Nucleus accumbens (tissue), 56 donors: Measurements from ENCODE around the gene SORCS2.

ENCODE experiments used
- DNase-seq, 56 donors: peaks; one replicate each; lab custom pipeline; 2025; lab: John Stamatoyannopoulos, UW

Gene SORCS2

DNA sequence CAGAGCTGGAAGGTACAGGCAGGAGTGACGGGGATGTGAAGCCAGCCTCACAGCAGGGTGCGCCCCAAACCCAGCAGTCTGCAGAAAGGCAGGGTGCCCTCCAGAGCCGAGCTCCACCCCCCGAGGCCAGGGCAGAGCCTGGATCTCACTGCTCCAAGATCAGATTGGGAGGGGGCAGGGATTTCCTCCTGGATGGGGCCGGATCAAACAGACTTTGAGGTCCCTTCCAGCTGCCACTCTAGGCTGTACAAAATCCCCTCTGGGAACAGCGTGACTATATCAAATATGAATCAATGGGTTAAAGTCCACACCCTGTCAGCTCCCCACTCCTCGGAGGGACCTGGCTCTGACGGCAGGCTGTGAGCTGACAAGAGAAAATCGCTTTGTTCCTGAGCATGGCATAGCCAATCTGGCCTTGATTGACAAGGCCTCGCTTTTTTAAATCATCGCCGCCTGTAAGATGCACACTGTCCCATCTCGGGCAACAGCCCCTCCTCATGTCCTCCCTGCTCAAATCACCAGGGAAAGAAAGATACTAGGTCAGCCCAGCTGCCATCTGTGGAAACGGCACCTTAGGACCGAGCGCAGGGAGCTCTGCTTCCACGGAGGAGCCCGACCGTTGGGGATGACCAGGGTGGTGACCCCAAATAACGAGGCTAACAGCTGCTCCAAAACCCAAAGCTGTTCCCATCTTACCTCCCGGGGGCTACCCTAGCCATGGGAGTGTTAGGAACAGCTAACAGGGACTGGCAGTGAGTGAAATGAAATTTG lies 202.5 kb downstream of the SORCS2 start:
- DNase-seq, result no peak

DNA sequence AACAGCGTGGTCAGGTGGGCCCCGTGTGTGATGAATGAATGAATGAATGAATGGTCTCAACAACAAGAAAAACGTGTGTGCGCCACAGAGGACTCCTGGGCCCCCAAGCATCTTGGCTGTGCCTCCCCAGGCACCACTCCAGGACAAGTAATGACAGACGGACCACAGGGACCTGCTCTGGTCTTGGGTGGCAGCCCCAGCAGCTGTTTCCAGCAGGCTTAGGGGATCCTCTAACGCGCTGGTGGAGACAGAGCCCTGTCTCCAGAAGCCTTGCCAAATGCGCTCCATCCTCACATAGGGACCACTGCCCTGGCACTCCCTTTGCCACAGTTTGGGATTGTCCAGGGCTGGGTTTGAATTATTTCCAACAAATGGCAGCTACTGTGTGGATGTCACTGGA lies 203.3 kb downstream of the SORCS2 start:
- DNase-seq, result no peak

DNA sequence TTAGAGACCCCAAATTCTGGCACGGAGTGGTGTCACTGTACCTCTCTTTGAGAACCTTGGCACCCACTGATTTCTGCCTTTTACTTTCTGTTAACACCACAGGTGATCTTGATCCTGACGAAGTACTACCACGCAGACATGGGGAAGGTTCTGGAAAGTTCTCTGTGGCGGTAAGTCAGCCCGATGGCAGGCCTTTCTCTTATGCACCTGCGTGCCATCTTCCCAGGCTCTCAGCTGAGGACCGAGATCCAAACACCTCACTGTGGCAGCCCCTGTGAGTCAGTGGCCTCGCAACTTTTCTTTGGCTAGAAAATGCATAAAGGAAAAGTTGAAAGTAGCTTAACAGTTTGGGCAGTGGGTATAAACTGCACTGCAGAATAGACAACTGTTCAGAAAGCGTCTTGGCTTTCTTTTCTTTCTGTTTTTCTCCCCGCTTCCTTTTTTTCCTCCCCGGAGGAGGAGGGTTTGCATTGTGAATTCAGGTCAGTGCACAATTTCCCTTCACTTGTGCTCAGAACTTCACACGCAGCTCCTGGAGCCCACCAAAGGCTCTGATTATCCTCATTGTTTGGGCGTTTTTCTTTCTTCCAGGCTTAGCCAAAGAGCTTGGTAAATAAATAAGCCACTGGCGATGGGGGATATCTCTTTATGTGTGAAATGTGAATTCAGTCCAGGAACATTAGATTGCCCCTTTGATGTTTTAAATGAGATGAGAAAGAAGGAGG lies 204.0 kb downstream of the SORCS2 start:
- DNase-seq, result no peak

DNA sequence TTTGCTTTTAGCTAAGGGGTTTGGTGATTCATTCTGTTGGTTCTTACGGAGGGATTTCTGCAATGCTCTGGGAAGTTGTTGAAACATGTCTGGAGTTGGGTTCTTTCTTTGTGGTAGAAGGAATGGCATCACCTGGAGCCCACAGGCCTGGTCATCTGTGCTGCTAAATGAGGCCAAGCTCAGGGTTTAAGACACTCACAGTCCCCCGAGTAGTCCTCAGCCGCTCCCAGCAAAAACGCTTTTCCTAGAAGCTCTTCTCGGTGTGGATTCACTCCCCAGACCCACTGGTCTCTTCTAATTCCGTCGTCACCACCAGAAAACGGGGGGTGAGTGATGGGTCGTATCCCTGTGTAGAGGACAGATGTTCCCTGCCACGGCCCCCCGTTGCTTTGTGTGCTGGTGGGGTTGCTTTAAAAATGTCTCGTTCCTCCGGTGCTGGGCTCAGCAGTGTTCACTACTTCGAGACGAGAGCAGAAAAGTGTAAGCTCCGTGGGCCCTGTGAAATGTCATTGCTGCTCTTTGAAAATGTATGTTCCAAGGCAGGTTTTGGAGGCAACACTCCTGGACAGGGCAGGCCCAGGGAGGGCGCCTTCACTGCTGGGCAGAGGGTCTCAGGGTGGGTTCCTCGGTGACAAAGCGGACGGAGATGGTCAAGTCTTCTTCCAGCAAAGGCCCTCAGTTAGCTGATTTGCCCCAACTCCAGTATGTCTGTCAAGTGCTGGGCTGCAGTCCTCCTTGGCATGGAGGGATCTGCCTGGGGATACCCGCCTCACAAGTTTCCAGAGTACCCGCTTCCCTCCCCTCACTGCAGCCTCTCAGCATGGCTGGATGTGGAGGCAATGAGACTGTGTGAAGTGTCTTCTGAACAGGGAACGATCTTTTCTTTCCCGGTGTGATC lies 205.1 kb downstream of the SORCS2 start:
- DNase-seq, result no peak

DNA sequence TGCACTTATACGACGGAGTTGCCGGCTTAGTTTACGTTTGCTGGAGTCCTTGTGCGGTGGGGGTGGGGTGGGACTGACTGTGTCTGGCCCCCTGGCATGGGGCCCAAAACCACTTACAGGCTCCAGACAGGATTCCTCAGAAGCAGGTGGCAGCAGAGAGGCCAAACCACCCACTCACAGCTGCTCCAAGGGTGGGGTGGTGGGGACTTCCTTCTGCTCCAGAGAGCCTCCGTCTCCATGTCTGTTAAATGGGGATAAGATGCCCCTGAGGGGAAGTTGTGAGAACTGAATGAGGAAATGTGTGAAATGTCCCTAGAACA lies 205.7 kb downstream of the SORCS2 start:
- peak in 1 of 56 donors; percentile 39 for DNase-seq

DNA sequence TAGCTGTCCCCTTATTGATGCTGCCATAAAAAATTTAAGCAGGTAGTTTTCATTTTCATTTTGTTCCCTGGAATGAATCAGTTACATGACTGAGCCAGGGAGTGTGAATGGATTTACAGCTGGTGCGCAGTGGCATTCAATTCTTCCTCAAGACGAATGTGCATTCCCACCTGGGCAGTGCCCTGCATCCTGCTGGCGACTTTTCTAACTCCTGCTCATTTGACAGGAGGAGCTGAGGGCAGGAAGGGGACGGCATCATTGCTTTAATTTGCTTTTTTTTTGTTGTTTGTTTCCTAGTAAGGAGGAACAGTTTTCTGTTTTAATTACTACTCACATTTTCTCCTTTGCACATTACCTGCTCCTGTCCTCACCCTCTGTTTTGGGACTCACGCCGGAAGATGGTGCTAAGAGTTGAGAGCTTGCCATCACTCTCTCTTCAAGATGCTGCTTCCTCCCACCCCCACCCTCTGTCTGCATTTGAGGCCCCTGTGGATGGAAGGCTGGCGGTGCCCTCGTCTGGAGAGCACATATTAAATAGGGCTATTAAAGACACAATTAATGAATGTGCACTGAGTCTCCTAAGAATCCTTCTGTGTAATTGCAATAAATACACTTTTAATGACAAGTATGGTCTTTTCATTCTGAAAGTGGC lies 206.6 kb downstream of the SORCS2 start:
- DNase-seq, result no peak

DNA sequence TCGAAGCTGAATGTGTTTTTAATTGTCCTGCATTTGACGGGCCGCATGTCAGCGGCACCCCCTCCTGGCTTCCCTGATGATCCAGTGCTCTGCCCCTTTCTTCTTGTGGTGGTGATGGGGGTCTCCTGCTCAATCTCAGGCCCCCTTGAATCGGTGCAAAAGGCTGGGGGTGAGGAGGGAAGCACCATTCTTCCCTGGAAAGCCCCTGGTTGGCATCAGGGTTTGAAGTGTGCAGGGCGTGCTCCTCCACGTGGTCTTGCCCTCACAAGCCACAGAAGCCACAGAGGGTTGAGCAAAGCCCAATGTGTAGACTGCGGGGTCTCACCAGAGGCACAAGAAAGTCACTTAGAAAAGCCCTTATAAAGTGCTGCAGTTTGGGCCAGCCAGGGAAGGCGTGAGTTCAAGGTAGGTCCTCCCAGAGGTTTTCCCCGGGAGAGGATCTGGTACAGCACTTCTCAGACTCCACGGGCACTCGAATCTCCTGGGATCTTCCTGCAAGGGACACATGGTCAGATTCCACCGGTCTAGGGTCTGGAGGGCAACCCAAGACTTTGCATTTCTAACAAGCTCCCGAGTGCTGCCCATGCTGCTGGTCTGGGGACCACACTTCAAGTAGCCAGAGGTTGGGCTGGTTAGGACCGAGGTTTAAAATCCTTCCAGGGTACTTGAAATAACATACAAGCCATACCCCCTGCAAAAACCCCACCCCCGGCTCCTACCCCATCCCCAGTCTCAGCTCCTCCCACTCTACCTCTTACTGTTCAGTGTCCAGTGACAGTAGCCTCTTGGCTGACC lies 207.3 kb downstream of the SORCS2 start:
- no peak for DNase-seq

DNA sequence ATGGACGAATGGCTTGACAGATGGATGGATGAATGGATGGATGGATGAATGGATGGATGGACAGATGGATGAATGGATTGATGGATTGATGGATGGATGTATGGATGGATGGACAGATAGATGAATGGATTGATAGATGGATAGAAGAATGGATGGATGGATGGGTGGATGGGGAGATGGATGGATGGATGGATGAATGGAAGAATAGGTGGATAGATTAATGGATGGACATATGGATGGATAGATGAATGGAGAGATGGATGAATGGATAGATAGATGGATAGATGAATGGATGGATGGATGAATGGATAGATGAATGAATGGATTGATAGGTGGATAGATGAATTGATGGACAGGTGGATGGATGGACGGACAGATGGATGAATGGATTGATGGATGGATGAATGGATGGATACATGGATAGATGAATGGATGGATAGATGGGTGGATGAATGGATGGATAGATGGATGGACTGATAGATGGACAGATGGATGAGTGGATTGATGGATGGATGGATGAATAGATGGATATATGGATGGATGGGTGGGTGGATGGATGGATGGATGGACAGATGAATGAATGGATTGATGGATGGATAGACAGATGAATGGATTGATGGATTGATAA lies 208.4 kb downstream of the SORCS2 start:
- no peak for DNase-seq

DNA sequence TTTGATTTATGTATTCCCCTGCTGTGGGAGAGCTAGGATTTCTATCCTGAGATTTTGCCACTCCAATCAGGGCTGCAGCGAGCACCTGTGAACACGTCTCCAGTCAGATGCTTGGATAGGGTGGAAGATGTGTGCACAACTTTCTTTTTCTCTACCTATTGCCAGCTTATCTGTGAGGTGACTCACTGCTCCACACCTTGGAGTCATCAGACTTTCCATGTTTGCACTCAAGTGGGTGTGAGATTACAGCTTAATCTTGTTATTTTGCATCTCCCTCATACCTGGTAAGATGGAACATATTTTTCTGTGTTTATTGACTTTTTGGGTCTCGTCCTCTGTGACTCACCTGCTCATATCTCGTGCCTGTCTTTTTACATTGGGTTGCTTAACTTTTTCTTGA lies 210.2 kb downstream of the SORCS2 start:
- DNase-seq, result no peak

DNA sequence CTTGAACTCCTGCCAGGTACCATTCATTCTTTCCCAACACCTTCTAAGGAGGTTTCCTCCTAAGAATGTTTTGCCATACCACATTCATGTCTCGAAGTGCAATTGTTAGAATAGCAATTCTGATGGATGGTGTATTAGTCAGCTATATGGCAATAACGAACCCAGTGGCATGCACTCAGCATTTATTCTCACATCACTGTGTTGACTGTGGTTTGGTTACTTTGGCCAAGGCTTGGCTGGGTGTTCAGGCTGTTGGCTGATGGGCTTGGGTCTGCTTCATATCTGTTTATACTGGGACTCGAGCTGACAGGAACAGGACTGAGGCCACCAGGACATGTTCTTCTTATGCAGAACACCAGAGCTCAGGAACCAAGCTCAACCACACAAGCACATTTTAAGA lies 210.7 kb downstream of the SORCS2 start:
- no peak for DNase-seq

DNA sequence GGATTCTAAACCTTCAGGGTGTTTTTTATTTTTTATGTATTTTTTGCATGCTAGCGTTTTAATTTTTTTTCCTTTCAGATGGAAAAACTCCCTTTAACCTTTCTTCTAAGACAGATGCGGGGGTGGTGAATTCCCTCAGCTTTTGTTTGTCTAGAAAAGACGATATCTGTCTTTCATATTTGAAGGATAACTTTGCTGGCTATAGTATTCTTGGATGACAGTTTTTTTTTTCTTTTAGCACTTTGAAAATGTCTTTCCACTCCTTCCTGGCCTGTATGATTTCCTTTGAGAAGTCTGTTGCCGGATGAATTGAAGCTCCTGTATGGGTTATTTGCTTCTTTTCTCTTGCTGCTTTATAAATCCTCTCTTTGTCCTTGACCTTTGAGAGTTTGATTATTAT lies 215.8 kb downstream of the SORCS2 start:
- DNase-seq, result no peak

DNA sequence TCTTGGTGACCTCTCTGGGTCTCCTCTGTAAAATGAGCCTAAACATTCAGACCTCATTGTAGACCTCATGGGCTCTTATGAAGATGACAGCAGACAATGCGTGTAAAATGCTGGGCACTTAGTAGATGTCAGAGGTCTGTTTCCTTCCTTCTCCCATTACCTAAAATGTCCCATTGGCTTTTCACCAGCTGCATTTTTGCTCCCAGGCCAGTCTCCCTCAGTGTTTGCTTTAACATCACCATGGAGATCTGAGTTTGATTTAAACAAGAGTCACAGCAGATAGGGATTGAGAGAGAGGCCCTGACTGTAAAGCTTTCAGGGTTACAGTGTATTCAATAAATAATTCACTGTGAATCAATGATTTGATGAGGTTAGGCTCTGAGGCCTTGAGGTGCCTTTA lies 218.1 kb downstream of the SORCS2 start:
- DNase-seq, result no peak

DNA sequence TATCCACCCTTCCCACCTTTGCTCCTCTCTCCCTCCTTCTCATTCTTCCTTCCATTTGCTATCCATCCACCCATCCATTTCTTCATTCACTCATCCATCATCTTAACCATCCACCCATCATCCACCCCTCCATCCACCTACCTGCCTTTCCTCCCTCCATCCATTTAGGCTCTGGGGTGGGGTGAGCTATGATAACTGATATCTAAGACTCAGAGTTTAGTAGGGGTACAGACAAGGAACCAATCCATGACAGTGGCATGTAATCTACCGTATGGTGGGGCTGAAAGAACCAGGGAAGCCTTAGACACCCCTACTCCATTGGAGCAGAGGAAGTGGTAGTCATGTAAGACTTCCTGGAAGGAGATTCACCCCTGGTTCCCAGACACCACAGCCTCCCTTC lies 219.2 kb downstream of the SORCS2 start:
- DNase-seq, result no peak

DNA sequence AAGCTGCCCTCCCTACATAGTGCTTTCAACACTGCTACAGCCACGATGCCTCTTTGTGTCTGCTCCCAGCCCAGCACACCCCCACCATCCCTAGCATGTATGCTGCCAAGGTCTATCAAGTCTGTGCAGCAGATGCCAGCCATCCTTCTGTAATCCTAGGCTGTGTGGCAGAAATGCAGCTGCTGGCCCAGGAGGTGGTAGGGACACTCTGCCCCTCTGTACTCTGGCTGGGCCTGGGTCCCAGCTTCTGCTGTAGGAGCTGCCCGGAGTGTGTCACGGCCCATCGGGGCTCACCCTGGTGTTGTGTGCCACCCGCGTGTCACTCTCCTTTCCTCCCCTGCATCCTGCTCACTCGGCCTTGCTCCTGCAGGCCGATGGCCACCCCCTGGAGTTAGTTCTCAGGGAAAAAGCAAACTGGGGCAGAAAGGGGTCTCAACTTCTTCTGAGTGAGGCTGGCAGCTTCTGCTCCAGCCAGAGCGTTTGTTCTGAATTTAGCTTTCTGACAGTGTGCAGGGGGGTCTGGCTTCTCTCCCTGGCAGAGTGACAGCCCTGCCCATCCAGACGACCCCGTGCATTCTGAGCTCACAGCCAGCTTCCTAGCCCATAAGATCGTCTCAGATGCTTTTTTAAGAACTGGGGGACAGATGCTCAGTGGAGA lies 219.7 kb downstream of the SORCS2 start:
- DNase-seq, result no peak

DNA sequence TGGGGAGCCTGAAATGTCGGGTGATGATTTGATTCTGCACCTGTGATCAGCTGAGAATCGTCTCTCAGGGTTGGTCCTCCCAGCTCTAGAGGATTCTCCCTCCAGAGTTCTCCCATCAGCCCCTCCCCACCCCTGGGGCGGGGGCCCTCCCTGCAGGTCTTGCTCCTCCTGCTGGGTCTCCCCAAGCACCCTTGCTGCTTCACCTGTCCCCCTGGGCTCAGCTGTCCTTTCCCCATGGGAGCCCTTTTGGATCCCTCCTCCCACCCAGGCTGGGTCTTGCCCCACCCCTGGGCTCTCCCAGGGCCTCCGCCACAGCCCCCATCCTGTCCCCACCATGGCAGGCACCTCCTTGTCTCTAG lies 220.2 kb downstream of the SORCS2 start:
- DNase-seq, result no peak

DNA sequence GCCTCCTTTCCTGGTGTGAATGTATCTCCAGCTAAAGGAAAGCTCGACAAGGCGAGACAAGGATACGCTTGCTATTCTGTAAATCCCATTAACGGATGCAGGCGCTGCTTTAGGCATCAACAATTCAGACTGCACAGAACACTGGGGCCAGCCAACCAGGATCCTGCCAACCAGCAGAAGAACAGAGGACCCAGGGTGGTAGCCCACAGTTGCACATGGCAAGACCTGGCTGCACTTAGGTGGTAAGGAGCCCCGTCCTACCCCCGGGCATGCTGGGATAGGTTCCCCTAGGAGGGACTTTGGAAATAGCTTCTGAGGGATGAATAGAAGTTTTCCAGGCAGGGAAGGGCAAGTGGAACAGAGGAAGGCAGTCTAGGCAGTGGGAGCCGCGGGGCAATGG lies 221.7 kb downstream of the SORCS2 start:
- DNase-seq, result no peak

DNA sequence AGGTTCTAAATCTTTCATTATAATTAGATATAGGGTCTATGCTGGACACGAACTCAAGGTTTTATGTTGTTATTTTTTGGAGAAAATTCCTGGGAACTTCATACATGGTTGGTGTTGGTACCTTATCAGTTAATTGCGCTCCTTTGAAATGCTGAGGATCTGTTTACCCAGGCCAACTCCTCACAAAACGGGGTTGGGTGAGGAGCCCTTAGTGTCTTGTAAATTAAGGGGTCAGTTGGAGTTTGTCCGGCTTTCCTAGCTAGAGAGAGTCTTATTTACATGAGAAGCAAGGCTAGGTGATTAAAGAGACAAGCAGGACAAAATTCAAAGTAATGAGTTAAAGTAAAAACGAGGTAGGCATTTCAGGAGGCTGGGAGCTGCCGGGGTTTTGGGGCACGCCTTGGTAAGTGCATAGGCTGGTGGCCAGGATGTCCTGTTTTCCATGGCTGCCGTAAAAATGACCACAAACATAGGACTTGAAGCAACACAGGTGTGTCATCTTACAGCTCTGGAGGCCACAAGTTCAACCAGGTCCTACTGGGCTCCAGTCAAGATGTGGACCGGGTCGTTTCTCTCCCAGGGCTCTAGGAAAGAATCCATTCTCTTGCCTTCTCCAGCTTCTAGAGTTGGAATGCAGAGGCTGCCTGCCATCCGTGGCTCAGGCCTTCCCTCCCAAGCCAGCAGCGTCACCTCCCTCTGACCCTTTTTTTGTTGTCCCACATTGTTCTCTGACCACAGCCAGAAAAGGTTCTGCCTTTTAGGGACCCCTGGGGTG lies 222.6 kb downstream of the SORCS2 start:
- no peak for DNase-seq

DNA sequence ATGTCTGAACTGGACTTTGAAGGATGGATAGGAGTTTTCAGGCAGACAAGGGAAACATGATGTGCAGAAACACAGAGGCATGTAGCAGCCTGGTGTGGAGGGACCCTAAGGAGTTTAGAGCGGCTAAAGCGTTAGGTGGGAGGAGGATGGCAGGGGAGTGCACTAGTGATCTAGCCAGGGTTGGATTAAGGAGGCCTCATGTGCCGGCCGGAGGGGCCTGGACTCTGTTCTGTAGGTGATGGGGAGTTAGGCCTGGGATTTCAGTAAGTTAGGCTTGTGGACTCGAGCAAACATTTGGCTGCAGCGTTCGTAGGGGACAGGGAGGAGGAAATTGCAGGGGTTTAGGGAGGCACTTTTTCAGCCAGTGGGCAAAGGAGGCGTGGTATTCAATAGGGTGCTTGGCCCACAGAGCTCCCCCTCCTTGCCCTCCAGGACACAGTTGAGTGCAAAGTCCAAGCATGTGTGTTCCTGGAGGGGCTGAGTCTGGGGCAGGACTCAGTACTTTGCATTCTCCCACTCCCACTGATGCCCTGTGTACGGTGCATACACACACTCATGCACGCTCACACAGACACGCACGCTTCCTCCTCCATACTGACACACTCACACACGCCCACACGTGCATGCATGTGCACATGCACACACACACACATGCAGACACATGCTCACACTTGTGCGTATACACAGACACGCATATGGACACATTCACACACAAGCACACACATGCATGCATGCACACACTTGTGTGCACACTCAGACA lies 223.8 kb downstream of the SORCS2 start:
- no peak for DNase-seq
